Psoas muscle (tissue), 8 donors: ENCODE measurements around the gene SERP1. TPM values are rescaled to one million over a fixed set of nuclear protein-coding genes. Genes with fewer than 3 reads are reported as not detected.

Experiments
- ATAC-seq, 4 donors: fragments of 200-7000 bp; cut with Tn5 transposase; one replicate each; pipeline ENCODE4 v1.9.1; 2020; ENCODE audit warnings: moderate library complexity in 3 of 4, mild to moderate bottlenecking in 2 of 4
- DNase-seq, 2 donors: peaks; one replicate each; pipeline ENCODE4 v3.0.0-alpha.2; 2020
- H3K27ac ChIP-seq: fragments of 200-600 bp; one replicate; pipeline ENCODE4 v1.8.0; 2022
- H3K27me3 ChIP-seq, 3 donors: fragments of 200-600 bp in 1 of 3; one replicate each; pipeline versions ENCODE4 v1.6.1 to v1.8.0; 2013 to 2022; ENCODE audit warnings: low read length in 2 of 3, mild to moderate bottlenecking in 2 of 3, moderate library complexity in 1 of 3; ENCODE audit not compliant: insufficient read depth in 3 of 3
- H3K36me3 ChIP-seq, 2 donors: fragments of 200-600 bp in 1 of 2; one replicate each; pipeline versions ENCODE4 v1.6.1 to v1.8.0; 2013 to 2022; ENCODE audit warnings: low read depth in 1 of 2, mild to moderate bottlenecking in 1 of 2, moderate library complexity in 1 of 2; ENCODE audit not compliant: insufficient read depth in 1 of 2
- H3K4me1 ChIP-seq: fragments of 200-600 bp; one replicate; pipeline ENCODE4 v1.8.0; 2022
- H3K4me3 ChIP-seq: fragments of 200-600 bp; one replicate; pipeline ENCODE4 v1.8.0; 2022; ENCODE audit warnings: mild to moderate bottlenecking
- H3K9me3 ChIP-seq: fragments of 200-600 bp; one replicate; pipeline ENCODE4 v1.8.0; 2022
- WGBS, 3 donors: extraction: QIAGEN DNeasy Blood & Tissue Kit; methylation state at CpG; one replicate each; pipeline versions ENCODE4 v1.1.6 to v1.1.7; 2013; 5-methylcytosine and 5-hydroxymethylcytosine counted together
- intact Hi-C, 2 donors: fragments of 100-400 bp; cut with DNase I; formaldehyde crosslinking; loops; one replicate each; pipeline versions ENCODE4 v1.11.0 to v1.14.2; 2022
- polyA plus RNA-seq, 3 donors: library from polyadenylated mRNA; stranded (reverse); fragments of 200-250 nt; gene quantifications; one replicate each; pipeline ENCODE4 v1.2.3, GENCODE V29; 2013
- total RNA-seq, 4 donors: library from RNA; stranded (reverse); fragmentation: NEBNext Ultra II Directional in 2 of 4; extraction: Animal tissue kit (Norgen Biotek cat#: 25700) in 2 of 4; gene quantifications; one replicate each; pipeline versions ENCODE4 v1.2.1 to v1.2.4, GENCODE V29; 2021 to 2023
- TF ChIP-seq, protein P1 (sequence below): fragments of 200-600 bp; IDR thresholded peaks from one replicate; pipeline ENCODE4 v1.8.0; 2022; ENCODE audit warnings: antibody characterized with exemption
- donor health status: healthy with polysubstance abuse.
- donor health status: DM: no; HTN: no; CAD: no; lungs with moderate emphysema.
- donor health status: Bipolar disorder and iron deficiency.
- donor health status: healthy.
- donor health status: DM: yes; HTN: yes; CAD: no.
- donor health status: DM: no; HTN: no; CAD: no.
- donor health status: DM: no; HTN: no; CAD: no.
- donor health status: DM: yes; HTN: yes; CAD: no.

The SERP1 gene
- total and polyA plus RNA-seq, 7 donors = 13.2 to 60.2 (median 17.8) TPM

DNA sequence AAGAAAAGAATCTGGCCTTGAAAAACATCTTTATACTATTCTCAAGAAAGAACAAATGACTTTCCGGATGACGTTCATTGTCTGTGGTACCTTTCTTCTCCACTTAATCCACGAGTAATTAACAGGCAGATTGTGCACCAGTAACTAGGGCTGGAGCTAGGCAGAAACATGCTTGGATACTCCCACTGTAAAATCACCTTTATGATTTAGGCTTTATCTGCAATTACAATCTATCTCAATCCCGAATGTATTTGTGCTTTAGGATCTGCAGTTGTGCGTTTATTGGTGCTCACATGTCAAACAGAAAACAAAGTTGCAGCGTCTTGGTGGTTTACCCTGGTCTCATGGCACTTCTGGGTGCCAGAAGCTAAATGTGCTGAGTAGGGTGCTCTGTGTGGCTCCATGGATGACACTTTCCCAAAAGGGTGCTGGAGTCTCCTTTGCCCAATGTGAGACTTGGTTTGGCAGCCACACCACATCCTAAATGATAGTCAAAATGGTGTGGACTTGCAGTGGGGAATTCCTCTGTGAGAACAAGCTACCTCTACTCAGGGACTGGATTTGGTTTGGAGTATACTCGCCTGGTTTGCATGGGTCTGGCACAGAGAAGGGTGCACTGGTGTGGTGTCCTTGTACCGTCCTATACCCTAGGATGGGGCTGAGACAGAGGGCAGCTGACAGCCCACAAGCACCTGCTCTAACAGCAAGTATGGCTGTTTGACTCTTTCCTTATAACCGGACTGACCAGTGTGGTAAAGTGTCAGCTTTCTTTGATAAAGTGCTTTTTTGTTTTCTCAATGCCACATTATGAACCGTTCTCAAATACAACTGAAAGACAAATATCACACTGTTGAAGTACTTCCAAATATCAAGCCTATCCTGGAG is 7.7 kb downstream of the SERP1 start:
- no peak overlapping the region for H3K27ac ChIP-seq
- DNase-seq (no peak), ATAC-seq (peak in 2 of 4 donors; percentile 27 to 46)
- TF ChIP-seq, protein P1, sequence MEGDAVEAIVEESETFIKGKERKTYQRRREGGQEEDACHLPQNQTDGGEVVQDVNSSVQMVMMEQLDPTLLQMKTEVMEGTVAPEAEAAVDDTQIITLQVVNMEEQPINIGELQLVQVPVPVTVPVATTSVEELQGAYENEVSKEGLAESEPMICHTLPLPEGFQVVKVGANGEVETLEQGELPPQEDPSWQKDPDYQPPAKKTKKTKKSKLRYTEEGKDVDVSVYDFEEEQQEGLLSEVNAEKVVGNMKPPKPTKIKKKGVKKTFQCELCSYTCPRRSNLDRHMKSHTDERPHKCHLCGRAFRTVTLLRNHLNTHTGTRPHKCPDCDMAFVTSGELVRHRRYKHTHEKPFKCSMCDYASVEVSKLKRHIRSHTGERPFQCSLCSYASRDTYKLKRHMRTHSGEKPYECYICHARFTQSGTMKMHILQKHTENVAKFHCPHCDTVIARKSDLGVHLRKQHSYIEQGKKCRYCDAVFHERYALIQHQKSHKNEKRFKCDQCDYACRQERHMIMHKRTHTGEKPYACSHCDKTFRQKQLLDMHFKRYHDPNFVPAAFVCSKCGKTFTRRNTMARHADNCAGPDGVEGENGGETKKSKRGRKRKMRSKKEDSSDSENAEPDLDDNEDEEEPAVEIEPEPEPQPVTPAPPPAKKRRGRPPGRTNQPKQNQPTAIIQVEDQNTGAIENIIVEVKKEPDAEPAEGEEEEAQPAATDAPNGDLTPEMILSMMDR = no peak
- H3K4me1 ChIP-seq = peaks cover 6% of the 10 kb centered on the region
- no peak overlapping the region for H3K4me3 ChIP-seq
- H3K9me3 ChIP-seq = no peaks in the 10 kb centered on the region
- peaks cover 0 to 26% of the 10 kb centered on the region in 2 donors for H3K36me3 ChIP-seq
- intact Hi-C loops = no loop called here
- no peaks in the 10 kb centered on the region for H3K27me3 ChIP-seq
- 82 to 86% (median 82%) methylated on average over 10 of the region's 10 CpGs for WGBS, 3 donors

DNA sequence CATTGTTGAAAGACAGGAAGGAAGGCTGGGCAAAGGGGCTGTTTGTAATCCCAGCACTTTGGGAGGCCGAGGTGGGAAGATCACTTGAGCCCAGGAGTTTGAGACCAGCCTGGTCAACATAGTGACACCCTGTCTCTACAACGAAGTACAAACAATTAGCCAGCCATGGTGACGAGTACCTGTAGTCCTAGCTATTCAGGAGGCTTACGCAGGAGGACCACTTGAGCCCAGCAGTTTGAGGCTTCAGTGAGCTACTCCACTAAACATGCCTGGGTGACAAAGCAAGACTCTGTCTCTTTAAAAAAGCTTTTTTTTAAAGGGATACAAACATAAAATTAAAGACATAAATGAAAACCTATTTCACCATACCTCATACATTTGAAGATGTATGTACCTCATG is 11.1 kb downstream of the SERP1 start:
- DNase-seq = no peak
- 80 to 84% (median 82%) methylated on average over 4 of the region's 4 CpGs for WGBS, 3 donors
- H3K9me3 ChIP-seq = no peaks in the 10 kb centered on the region
- no peak for ATAC-seq
- H3K4me3 ChIP-seq = no peak overlapping the region
- no peaks in the 10 kb centered on the region for H3K36me3 ChIP-seq
- no peaks in the 10 kb centered on the region for H3K27me3 ChIP-seq
- TF ChIP-seq, protein P1 = no peak
- intact Hi-C loops = no loop called here
- no peaks in the 10 kb centered on the region for H3K4me1 ChIP-seq
- H3K27ac ChIP-seq = no peak overlapping the region

DNA sequence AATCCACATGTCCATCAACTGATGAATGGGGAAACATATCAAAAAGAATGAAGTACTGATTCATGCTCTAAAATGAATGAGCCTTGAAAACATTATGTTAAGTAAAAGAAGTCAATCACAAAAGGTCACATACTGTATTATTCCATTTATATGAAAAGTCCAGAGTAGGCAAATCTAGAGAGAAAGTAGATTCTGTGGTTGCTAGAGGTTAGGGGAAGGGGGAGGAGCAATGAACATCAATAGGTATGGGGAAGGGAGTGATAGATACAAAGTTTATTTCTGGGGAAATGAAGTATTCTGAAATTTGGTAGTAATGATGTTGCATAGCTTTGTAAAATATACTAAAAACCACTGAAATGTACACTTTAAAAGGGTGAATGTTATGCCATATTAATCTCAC is 14.5 kb downstream of the SERP1 start:
- no peaks in the 10 kb centered on the region for H3K4me1 ChIP-seq
- H3K27ac ChIP-seq = no peak overlapping the region
- DNase-seq (no peak), ATAC-seq (no peak)
- no peaks in the 10 kb centered on the region for H3K9me3 ChIP-seq
- no peak overlapping the region for H3K4me3 ChIP-seq
- H3K27me3 ChIP-seq = no peaks in the 10 kb centered on the region
- TF ChIP-seq, protein P1 = no peak
- intact Hi-C loops = no loop called here
- H3K36me3 ChIP-seq = no peaks in the 10 kb centered on the region

DNA sequence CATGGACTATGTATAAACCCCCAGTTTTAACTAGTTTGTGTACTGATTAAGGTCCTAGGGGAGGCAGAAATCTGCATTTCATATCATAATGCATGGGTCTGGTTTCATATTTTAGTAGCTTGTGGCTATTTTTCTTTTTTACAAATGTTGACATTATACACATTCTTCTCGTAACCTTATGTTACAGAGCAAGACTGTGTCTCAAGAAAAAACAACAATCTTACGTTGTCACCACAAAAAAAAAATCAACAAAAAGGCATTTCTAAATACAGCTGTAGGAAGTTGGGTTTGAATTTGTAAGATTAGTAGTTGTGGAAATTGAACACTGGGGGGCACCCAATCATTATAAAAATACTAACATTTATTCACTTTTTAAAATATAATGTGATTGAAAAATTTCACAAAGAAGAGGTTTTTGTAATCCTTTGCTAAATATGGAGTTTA is 17.9 kb downstream of the SERP1 start:
- 32 to 36% (median 35%) methylated on average over 2 of the region's 2 CpGs for WGBS, 3 donors
- H3K27ac ChIP-seq = no peak overlapping the region
- H3K27me3 ChIP-seq = peaks cover 0 to 3% (median 0%) of the 10 kb centered on the region in 3 donors
- TF ChIP-seq, protein P1 = no peak
- DNase-seq = no peak
- no peaks in the 10 kb centered on the region for H3K36me3 ChIP-seq
- H3K9me3 ChIP-seq = no peaks in the 10 kb centered on the region
- no peaks in the 10 kb centered on the region for H3K4me1 ChIP-seq
- ATAC-seq = no peak
- no peak overlapping the region for H3K4me3 ChIP-seq
- intact Hi-C loops = loop anchor here in 1 of 2 donors (10.0 kb wide), 1 partner anchor 336 kb away; no protein-coding TSS in a partner anchor
